ENCODE measurements around the gene SMG6. TPM values are rescaled to one million over a fixed set of nuclear protein-coding genes. Genes with fewer than 3 reads are reported as not detected.

SMG6 gene
- total and polyA plus RNA-seq, 2 donors (not counting 3 experiments of a cell fraction or from before 2014, with no cell fraction given), result 40.1 to 42.2 TPM

DNA sequence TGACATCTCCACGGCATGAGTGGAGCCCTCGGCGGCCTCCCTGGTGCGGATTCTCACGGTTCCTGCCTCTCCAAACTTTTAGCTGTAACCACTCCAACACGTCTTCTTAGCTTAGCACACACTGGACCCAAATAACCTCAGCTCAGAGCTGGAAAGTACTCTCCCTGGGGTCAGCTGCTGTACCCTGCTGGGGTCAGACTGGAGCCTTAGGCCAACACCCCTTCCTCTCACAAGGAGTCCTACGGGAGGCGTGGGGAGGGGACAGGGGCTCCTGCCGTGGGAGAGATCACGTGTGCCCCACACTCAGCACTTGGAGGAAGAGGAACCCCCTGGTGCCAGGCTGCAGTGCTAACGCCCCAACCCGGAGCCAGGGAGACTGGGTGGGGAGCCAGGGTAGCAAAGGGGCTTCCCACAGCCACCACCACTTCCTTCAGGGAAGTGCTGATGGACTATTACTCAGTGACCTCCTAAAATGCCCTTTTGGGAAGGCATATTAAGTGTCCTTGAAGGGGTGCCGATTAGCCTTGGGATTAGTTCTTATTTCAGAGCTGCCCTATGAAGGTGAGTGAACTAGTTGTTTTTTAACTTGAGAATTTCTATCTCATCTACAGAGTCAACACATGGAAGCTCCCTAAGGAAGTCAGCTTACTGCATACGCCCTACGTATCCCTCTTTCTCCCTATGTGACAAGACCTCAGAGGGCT, 124.6 kb downstream of the SMG6 start:
- Histone ChIP-seq H2AFZ (ENCODE audit: low read depth, low read length) (no peak overlapping the region), H3K4me3 (replicated peaks in 1 of 3; ENCODE audit: insufficient read depth in 1 of 3, low read depth in 1 of 3, low read length in 3 of 3) (no peak overlapping the region), H3K4me2 (ENCODE audit: insufficient read depth, low read length) (peak overlapping the region; percentile 36), H3K9ac (replicated peaks; ENCODE audit: extremely low read depth, insufficient read depth, low read length) (peak overlapping the region; percentile 80), H4K20me1 (replicated peaks; ENCODE audit: control insufficient read depth, extremely low read depth, insufficient read depth, low read length) (no peaks in the 10 kb centered on the region), H3K4me1 (ENCODE audit: control insufficient read depth, extremely low read depth, insufficient read depth, low read length) (peaks cover 83% of the 10 kb centered on the region), H3K27ac (ENCODE audit: insufficient read depth, low read depth, low read length) (peak overlapping the region; percentile 94), H3K79me2 (ENCODE audit: control insufficient read depth, insufficient read depth, low read length) (no peaks in the 10 kb centered on the region), H3K36me3 (ENCODE audit: control insufficient read depth in 2 of 2, extremely low read depth in 1 of 2, insufficient read depth in 2 of 2, low read length in 2 of 2) (no peaks in the 10 kb centered on the region), H3K9me1 (replicated peaks; ENCODE audit: control insufficient read depth, extremely low read depth, insufficient read depth, low read length) (no peaks in the 10 kb centered on the region), H3K27me3 (ENCODE audit: control insufficient read depth in 2 of 2, insufficient read depth in 2 of 2, low read length in 2 of 2) (no peaks in the 10 kb centered on the region), H3K9me3 (replicated peaks; ENCODE audit: control insufficient read depth, insufficient read depth, low read length) (no peaks in the 10 kb centered on the region)
- ChIA-PET CTCF (interaction anchor here (0.8 to 3.5 kb wide), 14 partner anchors 13 to 124 kb away, joined by 3 to 16 read pairs (median 10); partner anchors contain the start of gene HIC1), POLR2A (interaction anchor here (1.0 to 1.6 kb wide), 3 partner anchors 10 to 59 kb away, joined by 4 to 11 read pairs (median 6); no protein-coding TSS in a partner anchor)
- dilution Hi-C loops (cut with MboI; ENCODE audit: extremely low pct_ligation_motif_present, low sequenced_read_pairs), result no loop called here
- DNase-seq (ENCODE audit: low read depth, low spot score) (peak; percentile 70), FAIRE-seq (no peak)
- intact Hi-C loops (cut with micrococcal nuclease), result loop anchor here (1.0 kb wide), 2 partner anchors 13 to 36 kb away; no protein-coding TSS in a partner anchor
- TF ChIP-seq POLR2AphosphoS5 (IDR thresholded peaks at IDR 0.05; ENCODE audit: insufficient read depth, low read depth, low read length) (peak; percentile 44), JUN (IDR thresholded peaks at IDR 0.05; ENCODE audit: borderline replicate concordance, insufficient read depth, insufficient read length, low read depth) (no peak), POLR2A (IDR thresholded peaks at IDR 0.05; ENCODE audit: low read depth, low read length) (no peak), MYC (IDR thresholded peaks at IDR 0.05; ENCODE audit: low read depth, low read length) (no peak), GATA2 (IDR thresholded peaks at IDR 0.05; ENCODE audit: insufficient read depth, insufficient read length, low read depth, low read length) (peak; percentile 34)
- TF ChIP-seq, protein P1, sequence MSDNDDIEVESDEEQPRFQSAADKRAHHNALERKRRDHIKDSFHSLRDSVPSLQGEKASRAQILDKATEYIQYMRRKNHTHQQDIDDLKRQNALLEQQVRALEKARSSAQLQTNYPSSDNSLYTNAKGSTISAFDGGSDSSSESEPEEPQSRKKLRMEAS (IDR thresholded peaks at IDR 0.05; ENCODE audit: insufficient read depth, insufficient read length), result no peak
- BruUV-seq (replicated peaks), result no TSS peak
